Panc1 (cell line): Measurements from ENCODE around the gene TCF7.

ENCODE experiments used
- POLR2AphosphoS5 ChIP-seq: IDR thresholded peaks from 2 replicates; pipeline ENCODE4 v1.6.1; 2012; ENCODE audit warnings: mild to moderate bottlenecking, low read depth, low read length, moderate library complexity
- REST ChIP-seq, 2 experiments: IDR thresholded peaks; 2 replicates each; pipeline ENCODE4 v1.6.1; 2011 to 2012; ENCODE audit warnings: low read depth in 2 of 2, control low read depth in 1 of 2, low read length in 1 of 2, mild to moderate bottlenecking in 1 of 2, moderate library complexity in 1 of 2; ENCODE audit not compliant: insufficient read depth in 1 of 2
- TF ChIP-seq, protein P1 (sequence below): fragments of 450-650 bp; IDR thresholded peaks from 2 replicates; pipeline ENCODE4 v1.5.1; 2017; ENCODE audit warnings: mild to moderate bottlenecking

- TF ChIP-seq, protein P1, sequence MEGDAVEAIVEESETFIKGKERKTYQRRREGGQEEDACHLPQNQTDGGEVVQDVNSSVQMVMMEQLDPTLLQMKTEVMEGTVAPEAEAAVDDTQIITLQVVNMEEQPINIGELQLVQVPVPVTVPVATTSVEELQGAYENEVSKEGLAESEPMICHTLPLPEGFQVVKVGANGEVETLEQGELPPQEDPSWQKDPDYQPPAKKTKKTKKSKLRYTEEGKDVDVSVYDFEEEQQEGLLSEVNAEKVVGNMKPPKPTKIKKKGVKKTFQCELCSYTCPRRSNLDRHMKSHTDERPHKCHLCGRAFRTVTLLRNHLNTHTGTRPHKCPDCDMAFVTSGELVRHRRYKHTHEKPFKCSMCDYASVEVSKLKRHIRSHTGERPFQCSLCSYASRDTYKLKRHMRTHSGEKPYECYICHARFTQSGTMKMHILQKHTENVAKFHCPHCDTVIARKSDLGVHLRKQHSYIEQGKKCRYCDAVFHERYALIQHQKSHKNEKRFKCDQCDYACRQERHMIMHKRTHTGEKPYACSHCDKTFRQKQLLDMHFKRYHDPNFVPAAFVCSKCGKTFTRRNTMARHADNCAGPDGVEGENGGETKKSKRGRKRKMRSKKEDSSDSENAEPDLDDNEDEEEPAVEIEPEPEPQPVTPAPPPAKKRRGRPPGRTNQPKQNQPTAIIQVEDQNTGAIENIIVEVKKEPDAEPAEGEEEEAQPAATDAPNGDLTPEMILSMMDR = no peak
- TF ChIP-seq REST (IDR thresholded peaks at IDR 0.05; ENCODE audit: insufficient read depth in 1 of 2, low read depth in 2 of 2, low read length in 1 of 2) = no peak
- no peak for TF ChIP-seq POLR2AphosphoS5
These were observed 2.5 kb upstream of the TCF7 start for GRCh38 chr5:134111741-134112647.
